ENCODE measurements around the gene C1RL. TPM values are rescaled to one million over a fixed set of nuclear protein-coding genes. Genes with fewer than 3 reads are reported as not detected.

C1RL gene
- total RNA-seq, 2 experiments from 2014 or later: 12.2 to 14.1 TPM

GRCh38 chr12:7143564-7143963, 34.5 kb upstream of the C1RL start:
- ATAC-seq (ENCODE audit: poor library complexity) (no peak), DNase-seq (no peak)
- H3K4me1 Mint-ChIP-seq (ENCODE audit: low read depth): no peaks in the 10 kb centered on the region
- ChIA-PET POLR2A (interaction anchor here (0.8 kb wide), 1 partner anchor 198 kb away, joined by 3 read pairs; no protein-coding TSS in a partner anchor), CTCF (no interaction called here)
- H3K4me1 ChIP-seq (ENCODE audit: insufficient read depth, low read length): no peaks in the 10 kb centered on the region
- no peaks in the 10 kb centered on the region for H3K27me3 ChIP-seq (ENCODE audit: control insufficient read depth in 1 of 2, insufficient read depth in 2 of 2, low read length in 2 of 2)
- H3K27me3 Mint-ChIP-seq: no peaks in the 10 kb centered on the region
- H3K9me3 Mint-ChIP-seq: no peaks in the 10 kb centered on the region
- no peak overlapping the region for H3K27ac Mint-ChIP-seq
- no peak overlapping the region for H3K4me3 ChIP-seq (ENCODE audit: low read length)
- H3K36me3 ChIP-seq (ENCODE audit: insufficient read depth, low read length): peaks cover 60% of the 10 kb centered on the region
- no peaks in the 10 kb centered on the region for H3K9me3 ChIP-seq (ENCODE audit: control insufficient read depth in 1 of 2, insufficient read depth in 1 of 2, low read length in 2 of 2)
- no peak overlapping the region for H3K27ac ChIP-seq (ENCODE audit: low read depth in 1 of 2, low read length in 2 of 2)
- H3K36me3 Mint-ChIP-seq (ENCODE audit: low read depth): peaks cover 72% of the 10 kb centered on the region
- no peak for TF ChIP-seq CTCF (IDR thresholded peaks at IDR 0.05)
- intact Hi-C loops (cut with DNase I, micrococcal nuclease): loop anchor here in 1 of 2 experiments (2.0 kb wide), 1 partner anchor 317 kb away; no protein-coding TSS in a partner anchor
- H3K4me3 Mint-ChIP-seq: no peak overlapping the region

GRCh38 chr12:7142809-7143465, 33.9 kb upstream of the C1RL start:
- POLR2A ChIA-PET: no interaction called here
- peaks cover 72% of the 10 kb centered on the region for H3K36me3 Mint-ChIP-seq (ENCODE audit: low read depth)

GRCh38 chr12:7142056-7142644, 33.1 kb upstream of the C1RL start:
- peaks cover 77% of the 10 kb centered on the region for H3K36me3 Mint-ChIP-seq (ENCODE audit: low read depth)
- Histone ChIP-seq H3K9me3 (ENCODE audit: control insufficient read depth in 1 of 2, insufficient read depth in 1 of 2, low read length in 2 of 2) (no peaks in the 10 kb centered on the region), H3K4me1 (ENCODE audit: insufficient read depth, low read length) (no peaks in the 10 kb centered on the region), H3K4me3 (ENCODE audit: low read length) (no peak overlapping the region), H3K36me3 (ENCODE audit: insufficient read depth, low read length) (peaks cover 63% of the 10 kb centered on the region), H3K27ac (ENCODE audit: low read depth in 1 of 2, low read length in 2 of 2) (no peak overlapping the region), H3K27me3 (ENCODE audit: control insufficient read depth in 1 of 2, insufficient read depth in 2 of 2, low read length in 2 of 2) (no peaks in the 10 kb centered on the region)
- peak; percentile 90 for ATAC-seq (ENCODE audit: poor library complexity)
- DNase-seq: peak; percentile 20 to 70 (median 48)
- no peak overlapping the region for H3K27ac Mint-ChIP-seq
- peak; percentile 48 for TF ChIP-seq CTCF (IDR thresholded peaks at IDR 0.05)
- CTCF ChIA-PET: interaction anchor here (0.6 to 1.6 kb wide), 3 partner anchors 17 to 47 kb away, joined by 3 to 6 read pairs (median 3); partner anchors contain the start of gene PEX5
- intact Hi-C loops (cut with DNase I, micrococcal nuclease): loop anchor here (1.0 to 2.0 kb wide), 3 partner anchors 46 to 496 kb away; no protein-coding TSS in a partner anchor
- H3K27me3 Mint-ChIP-seq: no peaks in the 10 kb centered on the region
- no peak overlapping the region for H3K4me3 Mint-ChIP-seq
- no peaks in the 10 kb centered on the region for H3K4me1 Mint-ChIP-seq (ENCODE audit: low read depth)
- no peaks in the 10 kb centered on the region for H3K9me3 Mint-ChIP-seq
- POLR2A ChIA-PET: no interaction called here

More at GRCh38 chr12:7142809-7143465, 33.9 kb upstream of the C1RL start:
- Histone ChIP-seq H3K36me3 (ENCODE audit: insufficient read depth, low read length) (peaks cover 59% of the 10 kb centered on the region), H3K9me3 (ENCODE audit: control insufficient read depth in 1 of 2, insufficient read depth in 1 of 2, low read length in 2 of 2) (no peaks in the 10 kb centered on the region), H3K27ac (ENCODE audit: low read depth in 1 of 2, low read length in 2 of 2) (no peak overlapping the region), H3K4me1 (ENCODE audit: insufficient read depth, low read length) (no peaks in the 10 kb centered on the region), H3K4me3 (ENCODE audit: low read length) (no peak overlapping the region), H3K27me3 (ENCODE audit: control insufficient read depth in 1 of 2, insufficient read depth in 2 of 2, low read length in 2 of 2) (no peaks in the 10 kb centered on the region)
- Mint-ChIP-seq H3K27ac (no peak overlapping the region), H3K9me3 (no peaks in the 10 kb centered on the region), H3K4me3 (no peak overlapping the region), H3K4me1 (ENCODE audit: low read depth) (no peaks in the 10 kb centered on the region), H3K27me3 (no peaks in the 10 kb centered on the region)
- CTCF ChIA-PET: interaction anchor here (1.6 kb wide), 1 partner anchor 47 kb away, joined by 6 read pairs; the partner anchor contains the start of gene PEX5
- TF ChIP-seq CTCF (IDR thresholded peaks at IDR 0.05): no peak
- DNase-seq (no peak), ATAC-seq (ENCODE audit: poor library complexity) (no peak)
- intact Hi-C loops (cut with DNase I, micrococcal nuclease): loop anchor here (1.0 to 2.0 kb wide), 3 partner anchors 45 to 495 kb away; no protein-coding TSS in a partner anchor
